K562 (cell line): ENCODE data around the gene RAB25. TPM values are rescaled to one million over a fixed set of nuclear protein-coding genes. Genes with fewer than 3 reads are reported as not detected.

Source experiments
- ARHGAP35 ChIP-seq: fragments of 450-650 bp; IDR thresholded peaks from 2 replicates; pipeline ENCODE4 v1.6.1; 2018; ENCODE audit not compliant: partially characterized antibody
- CC2D1A ChIP-seq: fragments of 450-650 bp; IDR thresholded peaks from 2 replicates; pipeline ENCODE4 v1.6.1; 2017; ENCODE audit warnings: mild to moderate bottlenecking
- MEF2A ChIP-seq: IDR thresholded peaks from 2 replicates; pipeline ENCODE4 v1.6.1; 2011; ENCODE audit warnings: low read depth, mild to moderate bottlenecking, low read length, moderate library complexity; ENCODE audit not compliant: control insufficient read depth
- MYC ChIP-seq, 2 experiments: fragments of 250-450 bp in 1 of 2; sonication (Bioruptor Pico) in 1 of 2; IDR thresholded peaks; 2 replicates each; pipeline versions ENCODE4 v1.5.1 to v1.6.1; 2012 to 2021; ENCODE audit warnings: low read depth in 2 of 2, borderline replicate concordance in 1 of 2, improper control_type of control experiment in 1 of 2, low read length in 1 of 2, mild to moderate bottlenecking in 1 of 2, moderate library complexity in 1 of 2
- RCOR1 ChIP-seq, 2 experiments: IDR thresholded peaks; 2 replicates each; pipeline ENCODE4 v1.6.1; 2012; ENCODE audit warnings: low read depth in 2 of 2, low read length in 2 of 2, borderline replicate concordance in 1 of 2, improper control_type of control experiment in 1 of 2
- SLC30A9 ChIP-seq: fragments of 250-450 bp; sonication (Bioruptor Pico); IDR thresholded peaks from 2 replicates; pipeline ENCODE4 v1.8.0; 2022; ENCODE audit warnings: mild to moderate bottlenecking, moderate library complexity
- SMC3 ChIP-seq: conservative IDR thresholded peaks from 2 replicates; pipeline ENCODE4 v1.6.1; 2011; ENCODE audit warnings: low read depth, low read length, improper control_type of control experiment; ENCODE audit not compliant: insufficient read depth
- TCF7 ChIP-seq: sonication (generic); IDR thresholded peaks from 2 replicates; pipeline ENCODE4 v1.6.1; 2016; ENCODE audit warnings: antibody characterized with exemption, borderline replicate concordance
- TRIM28 ChIP-seq: fragments of 450-650 bp; IDR thresholded peaks from 2 replicates; pipeline ENCODE4 v1.6.1; 2017
- WHSC1 ChIP-seq: IDR thresholded peaks from one replicate; pipeline ENCODE4 v1.6.1; 2012; ENCODE audit warnings: low read length, control low read depth, inconsistent platforms
- XRCC5 ChIP-seq: fragments of 200-400 bp; formaldehyde crosslinking; IDR thresholded peaks from 2 replicates; pipeline ENCODE4 v1.6.1; 2017; ENCODE audit warnings: low read depth, mild to moderate bottlenecking, low read length
- ZNF143 ChIP-seq: sonication (generic); formaldehyde crosslinking; IDR thresholded peaks from 2 replicates; pipeline ENCODE4 v1.9.0; 2022; ENCODE audit warnings: mild to moderate bottlenecking, missing genetic modification reagents
- ZNF197 ChIP-seq: fragments of 200-800 bp; sonication (Bioruptor generic); IDR thresholded peaks from 2 replicates; pipeline ENCODE4 v1.6.1; 2016; ENCODE audit warnings: low read depth, missing genetic modification characterization, missing compliant biosample characterization
- ZNF324 ChIP-seq: fragments of 250-450 bp; sonication (Bioruptor Pico); IDR thresholded peaks from 2 replicates; pipeline ENCODE4 v1.4.0; 2020; ENCODE audit warnings: mild to moderate bottlenecking
- ZNF354B ChIP-seq: fragments of 250-450 bp; sonication (Bioruptor Pico); IDR thresholded peaks from 2 replicates; pipeline ENCODE4 v1.4.0; 2020
- ZNF644 ChIP-seq: fragments of 200-800 bp; sonication (Bioruptor generic); IDR thresholded peaks from 2 replicates; pipeline ENCODE4 v1.6.1; 2016; ENCODE audit warnings: low read depth, missing genetic modification characterization, missing compliant biosample characterization
- polyA plus RNA-seq, 8 experiments: library from polyadenylated mRNA; depleted of rRNA in 4 of 8; stranded (reverse) in 5 of 8; unstranded in 3 of 8; fragments of >200 nt; fragmentation: Nextera tagmentation in 2 of 8; fragmentation: Illumina TruSeq in 1 of 8; extraction: Ambion mirVana in 2 of 8; extraction: Trizol in 1 of 8; gene quantifications; 2 replicates each; pipeline versions ENCODE4 v1.2.1 to v1.2.3, GENCODE V29; 2011 to 2014; ENCODE audit warnings: inconsistent platforms in 1 of 8, missing spikeins in 1 of 8
- total RNA-seq, 7 experiments: library from RNA; depleted of rRNA in 6 of 7; stranded (reverse); fragments of >200 nt in 6 of 7; fragmentation: Illumina TruSeq in 2 of 7; extraction: Trizol in 2 of 7; gene quantifications; 2 replicates each; pipeline versions ENCODE4 v1.2.1 to v1.2.3, GENCODE V29; 2011 to 2021; ENCODE audit warnings: low replicate concordance in 1 of 7
- TF ChIP-seq, protein P1 (sequence below): fragments of 450-650 bp; IDR thresholded peaks from 2 replicates; pipeline ENCODE4 v1.6.1; 2016; ENCODE audit warnings: mild to moderate bottlenecking
- TF ChIP-seq, protein P2 (sequence below), 2 experiments: IDR thresholded peaks; 2 replicates each; pipeline ENCODE4 v1.6.1; 2011; ENCODE audit warnings: borderline replicate concordance in 1 of 2, control low read depth in 1 of 2, low read depth in 1 of 2, low read length in 1 of 2, mild to moderate bottlenecking in 1 of 2, mixed read lengths in 1 of 2, moderate library complexity in 1 of 2; ENCODE audit not compliant: insufficient read depth in 1 of 2, insufficient read length in 1 of 2, poor library complexity in 1 of 2, severe bottlenecking in 1 of 2; ENCODE audit errors: extremely low read depth in 1 of 2
- TF ChIP-seq, protein P3 (sequence below): fragments of 250-450 bp; sonication (Bioruptor Pico); IDR thresholded peaks from 2 replicates; pipeline ENCODE4 v1.4.0; 2020; ENCODE audit warnings: mild to moderate bottlenecking, moderate library complexity

The RAB25 gene
- total and polyA plus RNA-seq, 9 of the 15 experiments (the other 6 are each of a cell fraction or from before 2014, with no cell fraction given): 0.10 to 0.27 (median 0.13) TPM; not detected in 6

DNA sequence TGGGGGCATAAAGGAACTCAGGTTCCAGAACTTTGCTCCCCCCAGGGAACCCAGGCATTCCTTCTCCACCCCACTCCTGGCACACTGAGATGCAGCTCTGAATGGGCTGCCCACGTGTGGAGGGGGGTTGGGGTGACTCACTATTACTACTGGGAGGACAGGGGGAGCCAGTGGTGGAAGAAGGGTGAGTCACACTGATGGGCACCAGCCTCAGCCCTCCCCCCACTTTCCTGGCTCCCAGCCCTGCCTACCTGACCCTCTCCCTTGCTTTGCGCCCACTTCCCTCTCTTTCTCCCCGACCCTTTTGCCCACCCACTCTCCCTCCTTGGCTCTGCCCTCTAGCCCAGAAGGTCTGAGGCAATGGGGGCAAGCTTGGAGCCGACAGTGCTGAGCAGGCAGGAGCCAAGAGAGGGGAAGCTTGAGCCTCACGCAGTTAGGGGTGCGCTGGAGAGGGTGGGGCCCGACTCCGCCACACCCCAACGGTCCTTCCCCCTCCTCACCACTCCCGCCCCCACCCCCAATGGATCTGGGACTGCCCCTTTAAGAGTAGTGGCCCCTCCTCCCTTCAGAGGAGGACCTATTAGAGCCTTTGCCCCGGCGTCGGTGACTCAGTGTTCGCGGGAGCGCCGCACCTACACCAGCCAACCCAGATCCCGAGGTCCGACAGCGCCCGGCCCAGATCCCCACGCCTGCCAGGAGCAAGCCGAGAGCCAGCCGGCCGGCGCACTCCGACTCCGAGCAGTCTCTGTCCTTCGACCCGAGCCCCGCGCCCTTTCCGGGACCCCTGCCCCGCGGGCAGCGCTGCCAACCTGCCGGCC is 53.4 kb downstream of the RAB25 start, which contains the start of gene LMNA (continued):
- TF ChIP-seq ZNF644 (tag) (no peak), ARHGAP35 (no peak), XRCC5 (no peak), ZNF197 (CRISPR knock-in tag) (no peak), WHSC1 (no peak), CC2D1A (0 out of 2 replicates have a peak, but pooled peaks have one; percentile 29), MEF2A (no peak), TCF7 (no peak), SMC3 (no peak), RCOR1 (IDR thresholded peaks at IDR 0.05; ENCODE audit: borderline replicate concordance in 1 of 2, low read depth in 2 of 2, low read length in 2 of 2) (peak in 1 of 2 experiments; percentile 33; a peak in 1 of 4 replicates), ZNF354B (no peak), SLC30A9 (CRISPR knock-in tag) (no peak), TRIM28 (no peak), MYC (IDR thresholded peaks at IDR 0.05; ENCODE audit: low read depth, low read length) (peak; percentile 67; the same call in 1 of the 2 replicates), MYC (CRISPR knock-in tag; IDR thresholded peaks at IDR 0.05; ENCODE audit: borderline replicate concordance, low read depth) (no peak), ZNF143 (no peak), ZNF324 (CRISPR knock-in tag) (no peak)
- TF ChIP-seq, protein P1, sequence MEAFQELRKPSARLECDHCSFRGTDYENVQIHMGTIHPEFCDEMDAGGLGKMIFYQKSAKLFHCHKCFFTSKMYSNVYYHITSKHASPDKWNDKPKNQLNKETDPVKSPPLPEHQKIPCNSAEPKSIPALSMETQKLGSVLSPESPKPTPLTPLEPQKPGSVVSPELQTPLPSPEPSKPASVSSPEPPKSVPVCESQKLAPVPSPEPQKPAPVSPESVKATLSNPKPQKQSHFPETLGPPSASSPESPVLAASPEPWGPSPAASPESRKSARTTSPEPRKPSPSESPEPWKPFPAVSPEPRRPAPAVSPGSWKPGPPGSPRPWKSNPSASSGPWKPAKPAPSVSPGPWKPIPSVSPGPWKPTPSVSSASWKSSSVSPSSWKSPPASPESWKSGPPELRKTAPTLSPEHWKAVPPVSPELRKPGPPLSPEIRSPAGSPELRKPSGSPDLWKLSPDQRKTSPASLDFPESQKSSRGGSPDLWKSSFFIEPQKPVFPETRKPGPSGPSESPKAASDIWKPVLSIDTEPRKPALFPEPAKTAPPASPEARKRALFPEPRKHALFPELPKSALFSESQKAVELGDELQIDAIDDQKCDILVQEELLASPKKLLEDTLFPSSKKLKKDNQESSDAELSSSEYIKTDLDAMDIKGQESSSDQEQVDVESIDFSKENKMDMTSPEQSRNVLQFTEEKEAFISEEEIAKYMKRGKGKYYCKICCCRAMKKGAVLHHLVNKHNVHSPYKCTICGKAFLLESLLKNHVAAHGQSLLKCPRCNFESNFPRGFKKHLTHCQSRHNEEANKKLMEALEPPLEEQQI: no peak
- TF ChIP-seq, protein P2, sequence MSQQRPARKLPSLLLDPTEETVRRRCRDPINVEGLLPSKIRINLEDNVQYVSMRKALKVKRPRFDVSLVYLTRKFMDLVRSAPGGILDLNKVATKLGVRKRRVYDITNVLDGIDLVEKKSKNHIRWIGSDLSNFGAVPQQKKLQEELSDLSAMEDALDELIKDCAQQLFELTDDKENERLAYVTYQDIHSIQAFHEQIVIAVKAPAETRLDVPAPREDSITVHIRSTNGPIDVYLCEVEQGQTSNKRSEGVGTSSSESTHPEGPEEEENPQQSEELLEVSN (IDR thresholded peaks at IDR 0.05; ENCODE audit: borderline replicate concordance in 1 of 2, extremely low read depth in 1 of 2, insufficient read depth in 1 of 2, insufficient read length in 1 of 2, low read depth in 1 of 2, low read length in 1 of 2, poor library complexity in 1 of 2, severe bottlenecking in 1 of 2): peak in 1 of 2 experiments; percentile 61
- TF ChIP-seq, protein P3, sequence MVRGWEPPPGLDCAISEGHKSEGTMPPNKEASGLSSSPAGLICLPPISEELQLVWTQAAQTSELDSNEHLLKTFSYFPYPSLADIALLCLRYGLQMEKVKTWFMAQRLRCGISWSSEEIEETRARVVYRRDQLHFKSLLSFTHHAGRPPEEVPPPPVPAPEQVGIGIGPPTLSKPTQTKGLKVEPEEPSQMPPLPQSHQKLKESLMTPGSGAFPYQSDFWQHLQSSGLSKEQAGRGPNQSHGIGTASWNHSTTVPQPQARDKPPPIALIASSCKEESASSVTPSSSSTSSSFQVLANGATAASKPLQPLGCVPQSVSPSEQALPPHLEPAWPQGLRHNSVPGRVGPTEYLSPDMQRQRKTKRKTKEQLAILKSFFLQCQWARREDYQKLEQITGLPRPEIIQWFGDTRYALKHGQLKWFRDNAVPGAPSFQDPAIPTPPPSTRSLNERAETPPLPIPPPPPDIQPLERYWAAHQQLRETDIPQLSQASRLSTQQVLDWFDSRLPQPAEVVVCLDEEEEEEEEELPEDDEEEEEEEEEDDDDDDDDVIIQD: no peak
